Liver (tissue), 9 donors: ENCODE results near the gene GRAMD2A. TPM values are rescaled to one million over a fixed set of nuclear protein-coding genes. Genes with fewer than 3 reads are reported as not detected.

Source experiments
- DNase-seq: peaks from one replicate; pipeline ENCODE4 v3.0.0-alpha.2; 2017; ENCODE audit warnings: low spot score
- H3K27ac ChIP-seq, 2 donors: one replicate each; pipeline ENCODE4 v1.7.0; 2013; ENCODE audit warnings: inconsistent platforms in 2 of 2, low read length in 2 of 2, control low read depth in 1 of 2, low read depth in 1 of 2, mild to moderate bottlenecking in 1 of 2
- H3K27me3 ChIP-seq, 4 donors: one replicate each; pipeline versions ENCODE4 v1.6.1 to v1.7.0; 2013; ENCODE audit warnings: low read length in 3 of 4, inconsistent platforms in 1 of 4, mild to moderate bottlenecking in 1 of 4, moderate library complexity in 1 of 4; ENCODE audit not compliant: control insufficient read depth in 4 of 4, insufficient read depth in 4 of 4
- H3K36me3 ChIP-seq, 4 donors: one replicate each; pipeline versions ENCODE4 v1.6.1 to v1.7.0; 2013; ENCODE audit warnings: low read length in 3 of 4, mild to moderate bottlenecking in 3 of 4, low read depth in 1 of 4, moderate library complexity in 1 of 4; ENCODE audit not compliant: control insufficient read depth in 4 of 4, insufficient read depth in 3 of 4
- H3K4me1 ChIP-seq, 4 donors: one replicate each; pipeline versions ENCODE4 v1.6.1 to v1.7.0; 2013; ENCODE audit warnings: low read length in 3 of 4, mild to moderate bottlenecking in 3 of 4, moderate library complexity in 1 of 4; ENCODE audit not compliant: control insufficient read depth in 4 of 4, insufficient read depth in 4 of 4
- H3K4me3 ChIP-seq, 3 donors: one replicate each; pipeline versions ENCODE4 v1.6.1 to v1.7.0; 2013; ENCODE audit warnings: low read length in 3 of 3, control low read depth in 1 of 3, low read depth in 1 of 3, mild to moderate bottlenecking in 1 of 3
- H3K9ac ChIP-seq, 2 donors: one replicate each; pipeline ENCODE4 v1.7.0; 2013; ENCODE audit warnings: low read length in 2 of 2, mild to moderate bottlenecking in 2 of 2, moderate library complexity in 2 of 2, control low read depth in 1 of 2, low read depth in 1 of 2
- H3K9me3 ChIP-seq, 4 donors: one replicate each; pipeline versions ENCODE4 v1.6.1 to v1.7.0; 2013; ENCODE audit warnings: low read length in 3 of 4; ENCODE audit not compliant: control insufficient read depth in 4 of 4
- CTCF ChIP-seq: fragments of 150-350 bp; IDR thresholded peaks from 2 replicates; pipeline ENCODE4 v1.5.1; 2017; ENCODE audit warnings: improper control_type of control experiment, low read depth, low read length; ENCODE audit not compliant: missing input control
- EGR1 ChIP-seq, 2 donors: IDR thresholded peaks; 2 replicates each; pipeline ENCODE4 v1.6.1; 2016 to 2018; ENCODE audit warnings: antibody characterized with exemption in 2 of 2, low read depth in 2 of 2
- FOXA1 ChIP-seq: IDR thresholded peaks from 2 replicates; pipeline ENCODE4 v1.6.1; 2016; ENCODE audit warnings: antibody characterized with exemption
- FOXA2 ChIP-seq: IDR thresholded peaks from 2 replicates; pipeline ENCODE4 v1.6.1; 2016; ENCODE audit warnings: antibody characterized with exemption
- GABPA ChIP-seq, 2 donors: IDR thresholded peaks in 1 of 2; conservative IDR thresholded peaks in 1 of 2; 2 replicates each; pipeline ENCODE4 v1.6.1; 2016; ENCODE audit warnings: antibody characterized with exemption in 2 of 2, mild to moderate bottlenecking in 1 of 2, moderate library complexity in 1 of 2
- HNF4A ChIP-seq, 2 donors: conservative IDR thresholded peaks; 2 replicates each; pipeline ENCODE4 v1.6.1; 2016; ENCODE audit warnings: antibody characterized with exemption in 2 of 2, mild to moderate bottlenecking in 2 of 2
- HNF4G ChIP-seq: IDR thresholded peaks from 2 replicates; pipeline ENCODE4 v1.6.1; 2016; ENCODE audit warnings: antibody characterized with exemption
- JUND ChIP-seq, 2 donors: IDR thresholded peaks; 2 replicates each; pipeline ENCODE4 v1.6.1; 2016; ENCODE audit warnings: antibody characterized with exemption in 2 of 2
- MAX ChIP-seq: IDR thresholded peaks from 2 replicates; pipeline ENCODE4 v1.6.1; 2016; ENCODE audit warnings: antibody characterized with exemption
- NR2F2 ChIP-seq: IDR thresholded peaks from 2 replicates; pipeline ENCODE4 v1.6.1; 2016; ENCODE audit warnings: antibody characterized with exemption
- RAD21 ChIP-seq, 2 donors: IDR thresholded peaks; 2 replicates each; pipeline ENCODE4 v1.6.1; 2016; ENCODE audit warnings: antibody characterized with exemption in 2 of 2, mild to moderate bottlenecking in 2 of 2
- REST ChIP-seq: IDR thresholded peaks from 2 replicates; pipeline ENCODE4 v1.6.1; 2016; ENCODE audit warnings: antibody characterized with exemption, mild to moderate bottlenecking
- RXRA ChIP-seq, 2 donors: IDR thresholded peaks; 2 replicates each; pipeline ENCODE4 v1.6.1; 2017 to 2018; ENCODE audit warnings: antibody characterized with exemption in 2 of 2, mild to moderate bottlenecking in 1 of 2
- SP1 ChIP-seq: IDR thresholded peaks from 2 replicates; pipeline ENCODE4 v1.6.1; 2018; ENCODE audit warnings: antibody characterized with exemption, mild to moderate bottlenecking
- TAF1 ChIP-seq: conservative IDR thresholded peaks from 2 replicates; pipeline ENCODE4 v1.6.1; 2016; ENCODE audit warnings: antibody characterized with exemption, mild to moderate bottlenecking
- YY1 ChIP-seq: IDR thresholded peaks from 2 replicates; pipeline ENCODE4 v1.6.1; 2016; ENCODE audit warnings: antibody characterized with exemption, mild to moderate bottlenecking
- ZBTB33 ChIP-seq: IDR thresholded peaks from 2 replicates; pipeline ENCODE4 v1.6.1; 2016; ENCODE audit warnings: antibody characterized with exemption
- WGBS: extraction: QIAGEN DNeasy Blood & Tissue Kit; methylation state at CpG from one replicate; pipeline ENCODE4 v1.1.7; 2013; 5-methylcytosine and 5-hydroxymethylcytosine counted together
- polyA plus RNA-seq, 2 donors: library from polyadenylated mRNA; stranded (reverse) in 1 of 2; unstranded in 1 of 2; fragments of 200-250 nt in 1 of 2; fragments of >200 nt in 1 of 2; fragmentation: Nextera tagmentation in 1 of 2; extraction: Ambion mirVana in 1 of 2; gene quantifications; one replicate each; pipeline versions ENCODE4 v1.2.1 to v1.2.3, GENCODE V29; 2013 to 2015
- total RNA-seq, 2 donors: library from RNA; depleted of rRNA; stranded (reverse); fragments of >200 nt; gene quantifications; one replicate each; pipeline ENCODE4 v1.2.3, GENCODE V29; 2014
- donor health status: healthy.
- donor health status: healthy.
- donor health status: healthy.
- donor health status: healthy.
- donor health status: healthy.

GRAMD2A gene
- total and polyA plus RNA-seq, 4 donors = not detected

GRCh38 chr15:72201391-72201921 is 3.9 kb upstream of the GRAMD2A start:
- Histone ChIP-seq H3K36me3 (peaks cover 0 to 11% (median 4%) of the 10 kb centered on the region in 4 donors), H3K9ac (no peak overlapping the region), H3K9me3 (no peaks in the 10 kb centered on the region), H3K27me3 (peaks cover 0 to 7% (median 0%) of the 10 kb centered on the region in 4 donors), H3K4me1 (peaks cover 0 to 11% (median 4%) of the 10 kb centered on the region in 4 donors), H3K27ac (no peak overlapping the region), H3K4me3 (no peak overlapping the region)
- TF ChIP-seq REST (no peak), FOXA2 (no peak), RXRA (IDR thresholded peaks at IDR 0.05) (no peak), EGR1 (IDR thresholded peaks at IDR 0.05; ENCODE audit: low read depth in 2 of 2) (no peak), TAF1 (no peak), NR2F2 (no peak), MAX (no peak), FOXA1 (no peak), ZBTB33 (no peak), CTCF (no peak), RAD21 (IDR thresholded peaks at IDR 0.05) (no peak), SP1 (no peak), HNF4A (conservative IDR thresholded peaks at IDR 0.05) (no peak), YY1 (no peak), JUND (IDR thresholded peaks at IDR 0.05) (no peak), HNF4G (no peak), GABPA (IDR thresholded peaks at IDR 0.05 in 1 of 2, conservative IDR thresholded peaks at IDR 0.05 in 1 of 2) (no peak)
- no peak for DNase-seq
- 88% methylated on average over 3 of the region's 3 CpGs for WGBS
